Inferior parietal cortex (tissue), 1 donor: ENCODE data around the gene UNC13B.
A peak's percentile ranks its signal among the peaks of the same experiment; 100 is the strongest.

Experiments used
- DNase-seq: peaks from one replicate; pipeline ENCODE4 v3.0.0-alpha.2; 2016; ENCODE audit errors: extremely low spot score

Gene UNC13B

GRCh38 chr9:35335164-35335563 is 173.4 kb downstream of the UNC13B start:
- no peak for DNase-seq

- no peak for DNase-seq
Observed at GRCh38 chr9:35338086-35338485, 176.3 kb downstream of the UNC13B start.

GRCh38 chr9:35338561-35339274 is 176.9 kb downstream of the UNC13B start:
- no peak for DNase-seq

GRCh38 chr9:35340046-35340445 is 178.2 kb downstream of the UNC13B start:
- no peak for DNase-seq

GRCh38 chr9:35341021-35341420 is 179.2 kb downstream of the UNC13B start:
- DNase-seq: no peak

GRCh38 chr9:35341585-35341984 is 179.8 kb downstream of the UNC13B start:
- DNase-seq: no peak

- DNase-seq: no peak
Observed at GRCh38 chr9:35342221-35342958, 180.6 kb downstream of the UNC13B start.

GRCh38 chr9:35348109-35348508 is 186.3 kb downstream of the UNC13B start:
- no peak for DNase-seq

- no peak for DNase-seq
Observed at GRCh38 chr9:35349287-35349990, 187.6 kb downstream of the UNC13B start.

GRCh38 chr9:35350212-35350611 is 188.4 kb downstream of the UNC13B start:
- DNase-seq: peak; percentile 64

- DNase-seq: no peak
Observed at GRCh38 chr9:35350827-35351549, 189.2 kb downstream of the UNC13B start.

- no peak for DNase-seq
Observed at GRCh38 chr9:35353731-35354365, 192.0 kb downstream of the UNC13B start.

GRCh38 chr9:35355939-35356338 is 194.1 kb downstream of the UNC13B start:
- DNase-seq: no peak

GRCh38 chr9:35357116-35357515 is 195.3 kb downstream of the UNC13B start:
- no peak for DNase-seq

- DNase-seq: no peak
Observed at GRCh38 chr9:35357826-35358225, 196.0 kb downstream of the UNC13B start.

- no peak for DNase-seq
Observed at GRCh38 chr9:35364817-35365585, 203.2 kb downstream of the UNC13B start.

GRCh38 chr9:35366627-35367026 is 204.8 kb downstream of the UNC13B start:
- no peak for DNase-seq

- no peak for DNase-seq
Observed at GRCh38 chr9:35367451-35367850, 205.6 kb downstream of the UNC13B start.

GRCh38 chr9:35370241-35370640 is 208.4 kb downstream of the UNC13B start:
- no peak for DNase-seq

GRCh38 chr9:35374436-35374835 is 212.6 kb downstream of the UNC13B start:
- DNase-seq: no peak

GRCh38 chr9:35374910-35375309 is 213.1 kb downstream of the UNC13B start:
- DNase-seq: no peak
